K562 treated with DMSO at 1 percent for 4 hours (cell line): ENCODE measurements around the gene C1QBP. TPM values are rescaled to one million over a fixed set of nuclear protein-coding genes. Genes with fewer than 3 reads are reported as not detected.

ENCODE experiments used
- total RNA-seq: library from RNA; unstranded; fragments of 300-600 nt; gene quantifications from 2 replicates; pipeline ENCODE4 v1.2.3, GENCODE V29; 2022; ENCODE audit not compliant: insufficient read depth

The C1QBP gene, protein sequence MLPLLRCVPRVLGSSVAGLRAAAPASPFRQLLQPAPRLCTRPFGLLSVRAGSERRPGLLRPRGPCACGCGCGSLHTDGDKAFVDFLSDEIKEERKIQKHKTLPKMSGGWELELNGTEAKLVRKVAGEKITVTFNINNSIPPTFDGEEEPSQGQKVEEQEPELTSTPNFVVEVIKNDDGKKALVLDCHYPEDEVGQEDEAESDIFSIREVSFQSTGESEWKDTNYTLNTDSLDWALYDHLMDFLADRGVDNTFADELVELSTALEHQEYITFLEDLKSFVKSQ
- total RNA-seq = 188 and 197 TPM in 2 replicates

DNA sequence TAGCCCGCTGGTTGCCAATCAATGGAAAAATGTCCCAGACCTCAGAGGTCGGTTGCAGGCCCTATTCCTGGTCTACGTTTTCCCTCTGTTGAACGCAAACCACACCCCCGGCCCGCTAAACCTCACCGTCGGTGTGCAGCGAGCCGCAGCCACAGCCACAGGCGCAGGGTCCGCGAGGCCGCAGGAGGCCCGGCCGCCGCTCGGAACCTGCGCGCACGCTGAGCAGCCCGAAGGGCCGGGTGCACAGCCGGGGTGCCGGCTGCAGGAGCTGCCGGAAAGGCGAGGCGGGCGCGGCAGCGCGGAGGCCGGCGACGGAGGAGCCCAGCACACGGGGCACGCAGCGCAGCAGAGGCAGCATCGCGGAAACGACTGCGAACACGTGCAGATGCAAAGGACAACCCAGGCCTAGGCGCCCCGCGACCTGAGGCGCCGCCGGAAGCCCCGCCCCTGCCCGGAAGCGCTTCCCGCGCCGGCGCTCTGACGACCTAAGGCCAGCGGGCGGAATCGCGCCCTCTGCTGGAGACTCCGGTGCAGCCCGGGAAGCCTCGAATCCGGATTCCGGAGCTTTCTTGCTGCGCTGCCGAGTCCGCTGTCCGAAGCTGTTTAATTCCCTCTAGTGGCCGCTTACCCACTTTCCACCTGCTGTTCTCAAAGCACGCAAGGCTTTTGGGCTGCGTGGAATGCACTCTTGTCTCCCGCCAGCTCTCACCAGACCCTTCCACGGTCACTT lies at the start of gene C1QBP:
Gene C1QBP, minus strand, starts transcription at position 440 of the 730 bp plus-strand sequence. Its CDS starts 82 bp downstream, at position 358.

DNA sequence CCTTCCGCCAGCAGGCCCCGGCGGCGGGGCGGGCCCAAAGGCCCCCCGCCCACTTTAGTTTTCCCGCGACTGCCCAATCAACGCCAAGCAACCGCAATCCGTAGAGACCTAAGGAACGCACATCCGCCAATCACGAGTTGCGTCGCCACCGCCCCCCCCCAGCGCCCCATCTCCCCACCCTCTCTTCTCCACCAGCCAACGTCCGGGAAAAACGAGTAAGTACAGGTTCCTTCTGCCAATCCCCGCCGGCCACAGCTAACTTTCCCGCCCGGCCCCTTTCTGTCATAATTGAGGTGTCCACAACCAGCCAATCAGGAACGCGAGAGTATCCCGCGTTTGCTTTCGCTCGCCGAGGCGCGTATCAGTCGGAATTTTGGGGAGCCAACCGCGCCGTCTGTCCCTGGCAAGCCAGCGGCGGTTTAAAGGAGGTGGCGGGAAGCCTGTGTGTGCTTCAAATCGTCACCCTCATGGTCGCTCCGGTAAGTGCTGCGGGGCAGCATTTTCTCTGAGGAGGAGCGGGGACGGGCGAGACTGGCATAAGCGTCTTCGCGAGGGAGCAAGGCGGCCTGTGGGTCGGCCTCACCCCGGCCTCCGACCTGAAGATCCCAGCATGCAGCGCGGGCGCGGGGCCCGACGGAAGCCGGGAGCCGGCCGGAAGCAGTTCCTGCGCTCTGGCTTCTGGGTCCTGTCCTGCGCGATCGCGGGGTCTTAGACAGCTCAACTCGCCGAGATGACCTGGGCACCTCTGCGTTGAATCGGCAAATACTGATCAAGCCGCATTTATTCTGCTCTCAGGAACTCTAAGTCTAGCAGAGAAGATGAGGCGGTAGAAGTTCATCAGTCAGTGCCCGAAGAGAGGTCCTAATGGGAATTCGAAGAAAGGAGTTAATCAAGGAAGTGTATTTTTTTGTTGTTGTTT lies 47.5 kb upstream of the C1QBP start, which contains the start of gene MIS12:
Gene MIS12, plus strand, starts transcription at position 361 of the 919 bp plus-strand sequence. CDS start 2,297 bp downstream, outside the sequence.

DNA sequence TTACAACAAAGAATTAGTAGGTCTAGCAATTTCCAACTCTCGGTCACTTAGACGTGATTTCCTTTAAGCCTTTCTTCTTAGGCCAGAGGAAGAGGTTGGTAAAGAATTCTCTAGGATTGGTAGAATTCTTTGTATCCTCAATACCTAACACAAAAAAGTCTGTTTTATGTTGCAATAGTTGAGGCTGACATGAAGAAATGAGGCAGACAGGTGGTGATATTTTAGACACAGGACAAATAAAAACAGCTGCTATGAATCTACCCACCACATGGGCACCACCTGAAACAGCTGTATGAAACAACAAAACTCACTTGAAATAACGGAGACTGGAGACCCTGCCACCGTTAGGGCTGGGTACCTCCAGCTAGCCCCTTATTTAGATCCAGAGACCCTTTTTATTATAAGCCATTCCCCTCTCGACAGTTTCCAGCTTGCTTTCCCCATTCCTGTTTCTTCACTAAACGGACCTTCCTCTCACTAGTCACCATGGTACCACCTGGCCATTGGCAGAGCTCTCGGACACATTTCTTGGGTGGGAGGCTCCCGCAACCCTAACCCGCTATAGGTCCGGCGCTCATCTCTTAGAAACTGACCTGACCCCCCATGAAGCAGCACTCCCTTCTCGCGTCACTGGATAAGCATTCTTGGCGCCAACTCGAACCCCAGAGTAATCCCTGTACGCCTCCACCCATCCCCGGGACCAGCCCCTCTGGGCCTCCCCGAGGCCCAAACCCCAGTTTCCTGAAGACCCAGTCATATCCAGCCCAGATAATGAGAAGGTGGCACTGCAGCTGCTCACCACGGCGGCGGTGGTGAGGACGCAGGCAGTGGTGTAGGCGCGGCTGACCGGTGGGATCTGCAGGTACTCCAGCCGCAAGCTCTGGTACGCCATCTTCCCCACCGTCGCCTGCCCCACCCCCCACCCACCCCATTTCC lies 46.6 kb upstream of the C1QBP start, which contains the start of gene DERL2:
Gene DERL2, minus strand, starts transcription at position 909 of the 936 bp plus-strand sequence. Its CDS starts 17 bp downstream, at position 892.

DNA sequence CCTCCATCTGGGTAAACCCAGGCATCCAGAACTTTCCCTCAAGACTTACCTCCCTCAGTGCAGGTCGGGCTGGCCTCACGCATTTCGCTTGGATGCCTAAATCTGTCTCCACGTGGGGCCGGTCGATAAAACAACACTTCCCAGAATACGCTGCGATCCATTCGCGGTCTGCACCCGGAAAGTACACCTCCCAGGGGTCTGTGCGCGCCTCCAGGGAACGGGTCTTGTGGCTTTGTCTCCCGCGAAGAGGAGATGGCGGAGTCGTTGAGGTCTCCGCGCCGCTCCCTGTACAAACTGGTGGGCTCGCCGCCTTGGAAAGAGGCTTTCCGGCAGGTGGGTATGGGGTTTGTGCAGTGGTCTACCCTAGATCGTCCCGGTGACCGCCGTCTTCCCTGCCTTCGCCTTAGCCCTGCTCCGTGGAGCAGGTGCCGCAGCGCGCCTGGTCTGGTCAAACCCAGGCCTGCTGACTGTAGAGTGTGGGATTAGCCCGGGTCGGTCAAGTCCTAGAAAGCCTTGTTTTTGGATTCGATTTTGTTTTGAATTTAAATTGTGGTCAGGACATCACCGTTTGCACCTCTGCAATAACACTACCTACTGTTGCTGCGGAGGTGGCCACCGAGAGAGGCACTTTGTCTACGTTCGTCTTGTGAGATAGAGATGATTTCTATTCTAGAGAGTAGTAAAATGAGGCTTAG lies 18.8 kb downstream of the C1QBP start, which contains the start of gene RPAIN:
Gene RPAIN, plus strand, starts transcription at position 224 of the 695 bp plus-strand sequence. Its CDS starts 29 bp downstream, at position 253.

DNA sequence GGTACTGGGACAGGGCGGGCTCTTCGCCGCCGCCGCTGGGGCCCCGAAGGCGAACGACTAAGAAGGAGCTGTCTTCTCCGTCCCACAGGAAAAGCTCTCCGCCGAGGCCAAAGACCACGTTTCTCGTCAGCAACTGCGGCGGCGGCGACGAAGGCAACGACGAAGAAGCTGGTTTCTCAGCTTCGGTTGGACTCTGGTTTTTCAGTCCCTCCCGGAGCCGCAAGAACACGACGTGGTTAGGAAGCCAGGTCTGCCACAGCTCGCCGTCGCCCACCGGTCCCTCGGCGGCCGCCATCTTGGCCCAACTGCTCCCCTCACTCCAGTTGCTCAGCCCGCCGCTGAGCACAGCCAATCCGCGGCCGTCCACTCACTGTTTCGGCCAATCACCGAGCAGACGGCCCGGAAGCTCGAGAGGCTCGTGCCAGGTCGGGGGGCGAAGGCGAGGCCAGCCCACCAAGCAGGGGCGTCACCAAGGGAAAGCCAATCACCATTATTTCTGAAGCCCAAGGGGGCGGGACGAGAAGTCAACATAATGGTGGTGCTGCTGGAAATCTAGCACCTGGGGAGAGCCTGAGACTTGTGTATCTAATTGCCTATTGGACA lies 19.5 kb downstream of the C1QBP start, which contains the start of gene NUP88:
Gene NUP88, minus strand, starts transcription at position 307 of the 603 bp plus-strand sequence. Its CDS starts 12 bp downstream, at position 295.

Other genes with a start within 250 kb of the C1QBP start
- 3.5 and 4.2 TPM in 2 replicates for gene ZNF594, start 247.3 kb downstream of the C1QBP start, total RNA-seq
- not detected in 2 replicates for gene SCIMP, start 204.3 kb downstream of the C1QBP start, total RNA-seq
- gene RABEP1, start 156.9 kb downstream of the C1QBP start, total RNA-seq = 11.0 and 17.3 TPM in 2 replicates
- 40.3 and 45.6 TPM in 2 replicates for gene NUP88, start 19.5 kb downstream of the C1QBP start, total RNA-seq
- 22.8 and 24.2 TPM in 2 replicates for gene RPAIN, start 19.0 kb downstream of the C1QBP start, total RNA-seq
- 2.6 and 3.8 TPM in 2 replicates for gene DHX33, start 29.8 kb upstream of the C1QBP start, total RNA-seq
- gene DERL2, start 47.0 kb upstream of the C1QBP start, total RNA-seq = 8.2 and 8.3 TPM in 2 replicates
- 13.9 and 15.5 TPM in 2 replicates for gene MIS12, start 47.4 kb upstream of the C1QBP start, total RNA-seq
- gene NLRP1, start 145.4 kb upstream of the C1QBP start, total RNA-seq = 47.1 and 60.9 TPM in 2 replicates